Measurements from ENCODE around the gene SKAP1.

GRCh38 chr17:48244814-48245213 lies 185.2 kb downstream of the SKAP1 start:
- no peak for TF ChIP-seq POLR2A (IDR thresholded peaks at IDR 0.05; ENCODE audit: low read length)
- TF ChIP-seq GATA1 (IDR thresholded peaks at IDR 0.05; ENCODE audit: low read depth, low read length), result no peak

Measured in erythroblast (primary cell).